GM10266 (cell line): ENCODE results near the gene SEMA5B.

Source experiments
- DNase-seq: peaks from one replicate; pipeline ENCODE4 v3.0.0; 2012; ENCODE audit errors: extremely low spot score
- TF ChIP-seq, protein P1 (sequence below): IDR thresholded peaks from 2 replicates; pipeline ENCODE4 v1.5.1; 2012; ENCODE audit warnings: mild to moderate bottlenecking, low read depth; ENCODE audit not compliant: control insufficient read depth, insufficient read depth; ENCODE audit errors: missing control alignments

SEMA5B gene, protein sequence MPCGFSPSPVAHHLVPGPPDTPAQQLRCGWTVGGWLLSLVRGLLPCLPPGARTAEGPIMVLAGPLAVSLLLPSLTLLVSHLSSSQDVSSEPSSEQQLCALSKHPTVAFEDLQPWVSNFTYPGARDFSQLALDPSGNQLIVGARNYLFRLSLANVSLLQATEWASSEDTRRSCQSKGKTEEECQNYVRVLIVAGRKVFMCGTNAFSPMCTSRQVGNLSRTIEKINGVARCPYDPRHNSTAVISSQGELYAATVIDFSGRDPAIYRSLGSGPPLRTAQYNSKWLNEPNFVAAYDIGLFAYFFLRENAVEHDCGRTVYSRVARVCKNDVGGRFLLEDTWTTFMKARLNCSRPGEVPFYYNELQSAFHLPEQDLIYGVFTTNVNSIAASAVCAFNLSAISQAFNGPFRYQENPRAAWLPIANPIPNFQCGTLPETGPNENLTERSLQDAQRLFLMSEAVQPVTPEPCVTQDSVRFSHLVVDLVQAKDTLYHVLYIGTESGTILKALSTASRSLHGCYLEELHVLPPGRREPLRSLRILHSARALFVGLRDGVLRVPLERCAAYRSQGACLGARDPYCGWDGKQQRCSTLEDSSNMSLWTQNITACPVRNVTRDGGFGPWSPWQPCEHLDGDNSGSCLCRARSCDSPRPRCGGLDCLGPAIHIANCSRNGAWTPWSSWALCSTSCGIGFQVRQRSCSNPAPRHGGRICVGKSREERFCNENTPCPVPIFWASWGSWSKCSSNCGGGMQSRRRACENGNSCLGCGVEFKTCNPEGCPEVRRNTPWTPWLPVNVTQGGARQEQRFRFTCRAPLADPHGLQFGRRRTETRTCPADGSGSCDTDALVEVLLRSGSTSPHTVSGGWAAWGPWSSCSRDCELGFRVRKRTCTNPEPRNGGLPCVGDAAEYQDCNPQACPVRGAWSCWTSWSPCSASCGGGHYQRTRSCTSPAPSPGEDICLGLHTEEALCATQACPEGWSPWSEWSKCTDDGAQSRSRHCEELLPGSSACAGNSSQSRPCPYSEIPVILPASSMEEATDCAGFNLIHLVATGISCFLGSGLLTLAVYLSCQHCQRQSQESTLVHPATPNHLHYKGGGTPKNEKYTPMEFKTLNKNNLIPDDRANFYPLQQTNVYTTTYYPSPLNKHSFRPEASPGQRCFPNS

DNA sequence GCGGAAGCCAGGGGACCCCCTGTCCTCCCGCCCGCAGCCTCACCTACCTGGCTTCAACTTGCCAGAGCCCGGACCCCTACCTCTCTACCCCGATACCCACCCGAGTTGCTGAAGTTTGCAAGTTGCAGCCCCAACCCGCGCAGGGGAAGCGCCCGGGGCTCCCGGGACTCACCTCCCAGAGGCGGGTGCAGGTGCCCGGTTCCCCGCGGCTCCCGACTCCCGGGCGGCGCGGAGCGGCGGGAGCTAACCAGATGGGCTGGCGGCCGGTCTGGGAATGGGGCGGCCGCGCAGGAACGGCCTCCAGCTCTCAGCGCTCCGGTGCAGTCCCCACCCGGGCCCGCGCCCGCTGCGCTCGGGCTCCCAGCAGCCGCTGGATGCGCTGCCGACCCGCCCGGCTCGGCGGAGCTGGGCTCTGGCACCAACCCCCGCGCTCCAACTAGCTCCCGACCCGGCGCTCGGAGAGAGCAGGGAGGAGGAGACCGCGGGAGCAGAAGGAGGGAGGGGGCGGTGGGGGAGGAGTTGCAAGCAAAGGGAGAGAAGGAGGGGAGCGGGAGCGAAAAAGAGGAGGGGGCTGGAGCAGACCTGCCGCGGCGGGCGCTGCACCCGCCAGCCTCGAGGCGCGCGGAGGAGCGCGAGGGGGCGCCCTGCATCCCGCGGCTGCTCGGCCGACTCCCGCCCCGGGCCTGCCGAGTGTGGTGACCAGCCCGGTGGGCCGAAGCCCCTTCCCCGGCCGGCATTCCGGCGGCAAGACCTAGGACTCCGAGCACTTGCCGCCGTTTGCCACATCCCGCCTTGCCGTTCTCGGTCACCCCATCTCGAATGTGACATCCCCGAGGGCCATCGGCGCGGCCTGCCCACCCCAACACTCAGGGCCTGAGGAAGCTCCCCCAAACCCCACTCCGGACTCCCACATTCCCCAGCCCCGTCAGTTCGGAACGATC, at the start of gene SEMA5B:
SEMA5B (minus strand) TSS at position 472 of the 941 bp plus-strand sequence. CDS start 66,500 bp downstream, outside the sequence.
- DNase-seq: peak; percentile 68
- TF ChIP-seq, protein P1, sequence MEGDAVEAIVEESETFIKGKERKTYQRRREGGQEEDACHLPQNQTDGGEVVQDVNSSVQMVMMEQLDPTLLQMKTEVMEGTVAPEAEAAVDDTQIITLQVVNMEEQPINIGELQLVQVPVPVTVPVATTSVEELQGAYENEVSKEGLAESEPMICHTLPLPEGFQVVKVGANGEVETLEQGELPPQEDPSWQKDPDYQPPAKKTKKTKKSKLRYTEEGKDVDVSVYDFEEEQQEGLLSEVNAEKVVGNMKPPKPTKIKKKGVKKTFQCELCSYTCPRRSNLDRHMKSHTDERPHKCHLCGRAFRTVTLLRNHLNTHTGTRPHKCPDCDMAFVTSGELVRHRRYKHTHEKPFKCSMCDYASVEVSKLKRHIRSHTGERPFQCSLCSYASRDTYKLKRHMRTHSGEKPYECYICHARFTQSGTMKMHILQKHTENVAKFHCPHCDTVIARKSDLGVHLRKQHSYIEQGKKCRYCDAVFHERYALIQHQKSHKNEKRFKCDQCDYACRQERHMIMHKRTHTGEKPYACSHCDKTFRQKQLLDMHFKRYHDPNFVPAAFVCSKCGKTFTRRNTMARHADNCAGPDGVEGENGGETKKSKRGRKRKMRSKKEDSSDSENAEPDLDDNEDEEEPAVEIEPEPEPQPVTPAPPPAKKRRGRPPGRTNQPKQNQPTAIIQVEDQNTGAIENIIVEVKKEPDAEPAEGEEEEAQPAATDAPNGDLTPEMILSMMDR: peak; percentile 76

DNA sequence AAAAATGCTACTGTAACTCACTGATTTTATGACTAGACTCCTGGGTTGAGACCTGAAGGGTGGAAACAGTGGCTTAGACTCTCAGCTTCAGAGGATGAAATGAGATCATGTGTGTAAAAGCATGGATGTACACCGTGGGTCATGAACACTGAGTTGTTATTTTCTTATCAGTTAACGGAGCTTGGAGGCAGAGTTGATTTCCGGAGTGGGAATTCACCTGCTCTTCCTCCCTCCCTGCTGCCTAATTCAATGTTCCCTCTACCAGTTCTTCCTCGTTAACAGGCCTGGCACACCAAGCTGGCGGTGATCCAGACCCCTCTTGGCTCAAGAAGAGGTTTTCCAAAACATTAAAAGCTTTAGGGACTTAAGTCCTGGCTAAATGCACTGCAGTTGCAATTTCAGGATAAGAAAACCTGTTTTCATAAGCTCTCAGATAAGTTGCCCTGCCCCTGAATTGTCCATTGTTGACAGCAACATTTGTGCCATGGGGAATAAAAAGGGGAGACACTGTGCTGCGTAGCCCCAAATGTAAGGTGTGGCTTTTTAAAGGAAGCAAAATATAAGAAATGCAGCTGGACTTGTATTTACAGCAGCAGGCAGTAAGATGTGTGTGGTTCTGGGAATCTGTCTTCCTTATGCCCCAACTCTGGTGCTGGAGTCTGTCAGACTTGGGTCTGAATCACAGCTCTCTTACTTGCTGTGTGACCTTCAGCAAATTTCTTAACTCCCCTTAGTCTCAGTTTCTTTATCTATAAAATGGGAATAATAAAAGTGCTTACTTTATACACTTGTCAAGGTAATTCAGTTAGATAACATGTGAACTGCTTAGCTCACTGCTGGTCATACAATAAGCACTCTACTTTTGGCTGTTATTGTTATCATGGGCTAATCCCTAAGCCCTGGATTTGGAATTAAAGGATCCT, 49.2 kb upstream of the SEMA5B start:
- DNase-seq: no peak
- TF ChIP-seq, protein P1: no peak

DNA sequence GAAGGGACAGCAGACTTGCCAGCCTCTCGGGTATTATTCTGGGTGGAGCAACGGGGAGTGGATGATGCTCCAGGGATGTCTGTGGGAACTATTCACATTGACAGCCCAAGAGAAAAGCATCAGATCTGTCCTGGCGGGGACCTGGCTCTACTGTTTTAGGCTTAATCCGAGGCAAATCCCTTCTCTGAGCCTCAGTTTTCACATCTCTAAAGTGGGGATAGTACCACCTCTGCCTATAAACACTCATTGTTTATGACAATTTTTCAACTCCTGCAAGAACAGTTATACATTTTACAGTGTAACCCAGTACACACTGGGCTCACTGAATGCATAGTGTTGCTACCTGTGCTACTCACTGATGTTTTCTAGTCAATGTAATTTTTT, 48.5 kb upstream of the SEMA5B start:
- TF ChIP-seq, protein P1: no peak

DNA sequence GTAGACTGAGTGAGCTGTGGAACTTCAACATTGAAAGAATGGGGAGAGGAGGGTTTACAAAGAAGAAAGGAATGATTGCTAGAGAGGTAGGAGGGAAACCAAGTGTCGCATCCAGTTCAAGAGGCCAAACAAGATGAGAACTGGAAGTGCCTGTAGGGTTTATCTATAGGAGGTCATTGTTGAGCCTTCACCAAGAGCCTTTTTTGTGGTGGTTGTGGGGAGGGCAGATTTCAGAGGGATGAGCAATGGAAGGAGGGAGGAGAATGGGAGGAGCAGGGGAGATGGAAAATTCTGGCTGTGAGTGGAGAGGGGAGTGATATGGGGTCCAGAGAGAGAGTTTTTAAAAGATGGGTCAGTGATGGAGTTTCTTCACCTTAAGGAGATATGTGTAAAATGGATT, 47.8 kb upstream of the SEMA5B start:
- TF ChIP-seq, protein P1: no peak
- DNase-seq: no peak

More for the DNA sequence above, 48.5 kb upstream of the SEMA5B start:
- DNase-seq: no peak

DNA sequence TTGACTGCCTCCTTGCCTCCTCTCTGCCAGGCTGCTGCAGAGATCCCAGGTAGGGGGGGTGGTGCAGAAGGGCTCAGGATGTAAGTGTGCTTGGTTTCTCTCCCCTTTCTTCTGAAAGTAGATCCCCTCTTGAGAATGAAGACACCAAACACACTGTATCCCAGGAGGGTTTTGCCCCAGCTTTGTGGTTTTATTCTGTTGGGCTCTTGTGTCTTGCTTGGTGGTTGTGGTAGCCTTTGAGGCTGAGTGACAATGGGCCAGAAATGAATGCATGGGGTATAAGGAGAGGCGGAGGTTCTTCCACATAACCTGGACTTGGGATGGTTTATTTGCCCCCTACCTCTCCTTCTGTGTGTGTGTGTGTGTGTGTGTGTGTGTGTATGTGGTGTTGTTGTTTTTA, 45.0 kb upstream of the SEMA5B start:
- no peak for DNase-seq
- TF ChIP-seq, protein P1: no peak
